Fibroblast of villous mesenchyme (primary cell): ENCODE data around the gene PCDH10. TPM values are rescaled to one million over a fixed set of nuclear protein-coding genes. Genes with fewer than 3 reads are reported as not detected.

Experiments
- DNase-seq: peaks from one replicate; pipeline ENCODE4 v3.0.0-alpha.2; 2010; ENCODE audit warnings: low read depth
- H3K4me3 ChIP-seq: 2 replicates; pipeline ENCODE4 v1.5.1; 2011; ENCODE audit warnings: low read depth, mild to moderate bottlenecking, low read length
- CTCF ChIP-seq: IDR thresholded peaks from 2 replicates; pipeline ENCODE4 v1.5.1; 2012; ENCODE audit warnings: low read depth, mild to moderate bottlenecking, low read length; ENCODE audit not compliant: insufficient read depth
- total RNA-seq: library from RNA; depleted of rRNA; stranded (reverse); fragments of >200 nt; gene quantifications from 2 replicates; pipeline ENCODE4 v1.2.3, GENCODE V29; 2012

PCDH10 gene
- total RNA-seq, 1 donor = 16.4 TPM

GRCh38 chr4:133129237-133129636 lies 19.9 kb upstream of the PCDH10 start:
- H3K4me3 ChIP-seq = no peak overlapping the region
- TF ChIP-seq CTCF = no peak
- no peak for DNase-seq

- no peak for DNase-seq
- TF ChIP-seq CTCF = no peak
- H3K4me3 ChIP-seq = no peak overlapping the region
Observed at GRCh38 chr4:133130171-133130570, 18.9 kb upstream of the PCDH10 start.

- H3K4me3 ChIP-seq = no peak overlapping the region
- TF ChIP-seq CTCF = no peak
- DNase-seq = no peak
Observed at GRCh38 chr4:133131829-133132460, 17.1 kb upstream of the PCDH10 start.

- no peak overlapping the region for H3K4me3 ChIP-seq
- DNase-seq = no peak
- no peak for TF ChIP-seq CTCF
Observed at GRCh38 chr4:133136833-133137232, 12.3 kb upstream of the PCDH10 start.

- TF ChIP-seq CTCF = no peak
- no peak overlapping the region for H3K4me3 ChIP-seq
- DNase-seq = no peak
Observed at GRCh38 chr4:133137571-133137970, 11.5 kb upstream of the PCDH10 start.

- no peak for TF ChIP-seq CTCF
Observed at GRCh38 chr4:133143775-133144430, 5.2 kb upstream of the PCDH10 start.

GRCh38 chr4:133145241-133145640 lies 3.9 kb upstream of the PCDH10 start:
- no peak overlapping the region for H3K4me3 ChIP-seq
- DNase-seq = no peak
- TF ChIP-seq CTCF = no peak

More at GRCh38 chr4:133143775-133144430, 5.2 kb upstream of the PCDH10 start:
- H3K4me3 ChIP-seq = no peak overlapping the region
- DNase-seq = no peak
